Measurements from ENCODE around the gene SCGB3A2.

The SCGB3A2 gene

GRCh38 chr5:147878066-147878759, at the start of gene SCGB3A2:
Gene SCGB3A2, plus strand, starts transcription at chr5:147878711. Its CDS starts 93 bp downstream, at chr5:147878804.
- Histone ChIP-seq H3K27ac (ENCODE audit: low read depth, low read length) (no peak within 1 kb of the TSS), H3K4me2 (ENCODE audit: low read depth, low read length, poor library complexity, severe bottlenecking) (no peak within 1 kb of the TSS)

GRCh38 chr5:147830035-147830434, 48.5 kb upstream of the SCGB3A2 start:
- Histone ChIP-seq H3K79me2 (ENCODE audit: insufficient read depth, low read length) (no peaks in the 10 kb centered on the region), H3K9ac (ENCODE audit: low read length) (no peak overlapping the region), H3F3A (ENCODE audit: insufficient read depth) (no peaks in the 10 kb centered on the region), H3K27ac (ENCODE audit: low read depth, low read length) (no peak overlapping the region), H3K9me2 (replicated peaks; ENCODE audit: insufficient read depth, low read length) (no peaks in the 10 kb centered on the region), H3K9me3 (ENCODE audit: insufficient read depth, low read length) (no peaks in the 10 kb centered on the region), H2AFZ (ENCODE audit: low read depth, low read length, severe bottlenecking) (no peak overlapping the region), H3K4me2 (ENCODE audit: low read depth, low read length, poor library complexity, severe bottlenecking) (no peak overlapping the region), H3K36me3 (ENCODE audit: low read length) (no peaks in the 10 kb centered on the region), H4K20me1 (ENCODE audit: low read depth, low read length) (no peaks in the 10 kb centered on the region), H3K4me3 (ENCODE audit: insufficient read depth, low read length, poor library complexity, severe bottlenecking) (no peak overlapping the region), H3K27me3 (ENCODE audit: low read length) (no peaks in the 10 kb centered on the region)
- TF ChIP-seq EZH2phosphoT487 (conservative IDR thresholded peaks at IDR 0.05; ENCODE audit: low read length) (no peak), CTCF (IDR thresholded peaks at IDR 0.05; ENCODE audit: insufficient read depth, low read length, poor library complexity, severe bottlenecking) (no peak)

More at GRCh38 chr5:147878066-147878759, at the start of gene SCGB3A2:
- no peaks in the 10 kb centered on the region for H3K79me2 ChIP-seq (ENCODE audit: insufficient read depth, low read length)
- H3K27me3 ChIP-seq (ENCODE audit: low read length) = no peaks in the 10 kb centered on the region
- no peaks in the 10 kb centered on the region for H3F3A ChIP-seq (ENCODE audit: insufficient read depth)
- H4K20me1 ChIP-seq (ENCODE audit: low read depth, low read length) = no peaks in the 10 kb centered on the region
- H3K4me3 ChIP-seq (ENCODE audit: insufficient read depth, low read length, poor library complexity, severe bottlenecking) = no peak within 1 kb of the TSS
- no peaks in the 10 kb centered on the region for H3K9me3 ChIP-seq (ENCODE audit: insufficient read depth, low read length)
- no peaks in the 10 kb centered on the region for H3K36me3 ChIP-seq (ENCODE audit: low read length)
- no peak within 1 kb of the TSS for H2AFZ ChIP-seq (ENCODE audit: low read depth, low read length, severe bottlenecking)
- H3K9me2 ChIP-seq (replicated peaks; ENCODE audit: insufficient read depth, low read length) = no peaks in the 10 kb centered on the region
- TF ChIP-seq CTCF (IDR thresholded peaks at IDR 0.05; ENCODE audit: insufficient read depth, low read length, poor library complexity, severe bottlenecking) (no peak), EZH2phosphoT487 (conservative IDR thresholded peaks at IDR 0.05; ENCODE audit: low read length) (no peak)
- H3K9ac ChIP-seq (ENCODE audit: low read length) = no peak within 1 kb of the TSS

- no peak within 1 kb of the TSS for H3K27ac ChIP-seq (ENCODE audit: low read depth, low read length)
- TF ChIP-seq CTCF (IDR thresholded peaks at IDR 0.05; ENCODE audit: insufficient read depth, low read length, poor library complexity, severe bottlenecking) (no peak), EZH2phosphoT487 (conservative IDR thresholded peaks at IDR 0.05; ENCODE audit: low read length) (no peak)
- H3K36me3 ChIP-seq (ENCODE audit: low read length) = no peaks in the 10 kb centered on the region
- H3K4me3 ChIP-seq (ENCODE audit: insufficient read depth, low read length, poor library complexity, severe bottlenecking) = no peak within 1 kb of the TSS
- H3K9me3 ChIP-seq (ENCODE audit: insufficient read depth, low read length) = no peaks in the 10 kb centered on the region
- no peaks in the 10 kb centered on the region for H3K79me2 ChIP-seq (ENCODE audit: insufficient read depth, low read length)
- H3K9me2 ChIP-seq (replicated peaks; ENCODE audit: insufficient read depth, low read length) = no peaks in the 10 kb centered on the region
- H4K20me1 ChIP-seq (ENCODE audit: low read depth, low read length) = no peaks in the 10 kb centered on the region
- no peaks in the 10 kb centered on the region for H3K27me3 ChIP-seq (ENCODE audit: low read length)
- no peak within 1 kb of the TSS for H2AFZ ChIP-seq (ENCODE audit: low read depth, low read length, severe bottlenecking)
- no peaks in the 10 kb centered on the region for H3F3A ChIP-seq (ENCODE audit: insufficient read depth)
- no peak within 1 kb of the TSS for H3K4me2 ChIP-seq (ENCODE audit: low read depth, low read length, poor library complexity, severe bottlenecking)
- no peak within 1 kb of the TSS for H3K9ac ChIP-seq (ENCODE audit: low read length)
These were observed 47.0 kb upstream of the SCGB3A2 start, which contains the start of gene SPINK1 for GRCh38 chr5:147831465-147831864. Gene SPINK1, minus strand, starts transcription at chr5:147831671. Its CDS starts 94 bp downstream, at chr5:147831577.
